Smooth muscle cell (in vitro differentiated cells): ENCODE results near the gene PRTFDC1. TPM values are rescaled to one million over a fixed set of nuclear protein-coding genes. Genes with fewer than 3 reads are reported as not detected.

Experiments
- DNase-seq: peaks from one replicate; lab custom pipeline; 2025; ENCODE audit not compliant: unreplicated experiment; lab: John Stamatoyannopoulos, UW
- H2AFZ ChIP-seq: fragments of 200-600 bp; sonication (generic); 2 replicates; pipeline ENCODE4 v1.6.0; 2016; ENCODE audit warnings: antibody characterized with exemption, low read depth, mild to moderate bottlenecking
- H3F3A ChIP-seq: fragments of 200-600 bp; sonication (generic); 2 replicates; pipeline ENCODE4 v1.6.0; 2017; ENCODE audit warnings: antibody characterized with exemption, low read depth
- H3K27ac ChIP-seq: fragments of 200-600 bp; sonication (generic); 2 replicates; pipeline ENCODE4 v1.5.1; 2016; ENCODE audit warnings: low read depth, mild to moderate bottlenecking
- H3K27me3 ChIP-seq: fragments of 200-600 bp; sonication (generic); 2 replicates; pipeline ENCODE4 v1.6.1; 2016; ENCODE audit warnings: low read depth, mild to moderate bottlenecking
- H3K36me3 ChIP-seq: fragments of 200-600 bp; sonication (generic); 2 replicates; pipeline ENCODE4 v1.5.1; 2016; ENCODE audit warnings: low read depth
- H3K4me1 ChIP-seq: fragments of 200-600 bp; sonication (generic); 2 replicates; pipeline ENCODE4 v1.5.1; 2016; ENCODE audit warnings: low read depth
- H3K4me2 ChIP-seq: fragments of 200-600 bp; sonication (generic); 2 replicates; pipeline ENCODE4 v1.6.0; 2016; ENCODE audit warnings: mild to moderate bottlenecking
- H3K4me3 ChIP-seq: fragments of 200-600 bp; sonication (generic); 2 replicates; pipeline ENCODE4 v1.5.1; 2016; ENCODE audit warnings: mild to moderate bottlenecking
- H3K79me2 ChIP-seq: fragments of 200-600 bp; sonication (generic); 2 replicates; pipeline ENCODE4 v1.6.0; 2016; ENCODE audit warnings: low read depth, mild to moderate bottlenecking
- H3K9ac ChIP-seq: fragments of 200-600 bp; sonication (generic); 2 replicates; pipeline ENCODE4 v1.6.0; 2016; ENCODE audit warnings: low read depth
- H3K9me3 ChIP-seq: fragments of 200-600 bp; sonication (generic); replicated peaks from 2 replicates; pipeline ENCODE4 v1.5.1; 2016; ENCODE audit warnings: low read depth
- H4K20me1 ChIP-seq: fragments of 200-600 bp; sonication (generic); 2 replicates; pipeline ENCODE4 v1.6.0; 2016; ENCODE audit warnings: low read depth
- CTCF ChIP-seq: fragments of 200-600 bp; sonication (generic); IDR thresholded peaks from 2 replicates; pipeline ENCODE4 v1.5.1; 2017; ENCODE audit warnings: borderline replicate concordance, mild to moderate bottlenecking, antibody characterized with exemption; ENCODE audit not compliant: insufficient read depth, poor library complexity, severe bottlenecking
- WGBS: methylation state at CpG from one replicate; pipeline ENCODE4 v1.1.7; 2016; ENCODE audit warnings: low lambda C conversion rate; 5-methylcytosine and 5-hydroxymethylcytosine counted together
- polyA plus RNA-seq: library from polyadenylated mRNA; unstranded; fragments of >200 nt; fragmentation: Nextera tagmentation; extraction: Ambion mirVana; gene quantifications from 2 replicates; pipeline ENCODE4 v1.2.1, GENCODE V29; 2016
- total RNA-seq: library from RNA; depleted of rRNA; stranded (reverse); fragments of >200 nt; gene quantifications from 2 replicates; pipeline ENCODE4 v1.2.3, GENCODE V29; 2014

The PRTFDC1 gene
- total and polyA plus RNA-seq, 2 experiments from 2014 or later = 10.2 to 11.9 TPM

GRCh38 chr10:24935504-24936292 lies 16.7 kb downstream of the PRTFDC1 start:
- no peak overlapping the region for H2AFZ ChIP-seq
- H3K4me1 ChIP-seq = no peaks in the 10 kb centered on the region
- H3K9me3 ChIP-seq = no peaks in the 10 kb centered on the region
- H3K27ac ChIP-seq = no peak overlapping the region
- WGBS = 97% methylated on average over 8 of the region's 8 CpGs
- H3K27me3 ChIP-seq = no peaks in the 10 kb centered on the region
- H3K36me3 ChIP-seq = no peaks in the 10 kb centered on the region
- no peak overlapping the region for H3K4me2 ChIP-seq
- no peak overlapping the region for H3K4me3 ChIP-seq
- H3K79me2 ChIP-seq = no peaks in the 10 kb centered on the region
- TF ChIP-seq CTCF = no peak
- no peak overlapping the region for H3K9ac ChIP-seq
- no peaks in the 10 kb centered on the region for H4K20me1 ChIP-seq
- DNase-seq = no peak
- no peaks in the 10 kb centered on the region for H3F3A ChIP-seq

GRCh38 chr10:24931236-24931635 lies 21.2 kb downstream of the PRTFDC1 start:
- 96% methylated on average over 1 of the region's 1 CpG for WGBS
- H3F3A ChIP-seq = no peaks in the 10 kb centered on the region

GRCh38 chr10:24930427-24930826 lies 22.0 kb downstream of the PRTFDC1 start:
- H4K20me1 ChIP-seq = no peaks in the 10 kb centered on the region
- H3K4me3 ChIP-seq = no peak overlapping the region
- TF ChIP-seq CTCF = no peak
- H3F3A ChIP-seq = no peaks in the 10 kb centered on the region
- peaks cover 7% of the 10 kb centered on the region for H3K4me1 ChIP-seq
- no peak overlapping the region for H3K9ac ChIP-seq
- 94% methylated on average over 2 of the region's 2 CpGs for WGBS
- no peaks in the 10 kb centered on the region for H3K27me3 ChIP-seq
- no peaks in the 10 kb centered on the region for H3K79me2 ChIP-seq
- no peak for DNase-seq
- no peak overlapping the region for H3K27ac ChIP-seq
- no peak overlapping the region for H2AFZ ChIP-seq
- no peaks in the 10 kb centered on the region for H3K36me3 ChIP-seq
- no peak overlapping the region for H3K4me2 ChIP-seq
- H3K9me3 ChIP-seq = no peaks in the 10 kb centered on the region

More at GRCh38 chr10:24931236-24931635, 21.2 kb downstream of the PRTFDC1 start:
- H3K4me2 ChIP-seq = no peak overlapping the region
- no peaks in the 10 kb centered on the region for H3K36me3 ChIP-seq
- H3K9me3 ChIP-seq = no peaks in the 10 kb centered on the region
- no peaks in the 10 kb centered on the region for H3K79me2 ChIP-seq
- H3K27ac ChIP-seq = no peak overlapping the region
- no peak overlapping the region for H3K9ac ChIP-seq
- TF ChIP-seq CTCF = no peak
- no peaks in the 10 kb centered on the region for H3K27me3 ChIP-seq
- no peaks in the 10 kb centered on the region for H4K20me1 ChIP-seq
- no peak for DNase-seq
- H3K4me3 ChIP-seq = no peak overlapping the region
- H2AFZ ChIP-seq = no peak overlapping the region
- peaks cover 7% of the 10 kb centered on the region for H3K4me1 ChIP-seq

- Histone ChIP-seq H3K27me3 (no peaks in the 10 kb centered on the region), H3K79me2 (no peaks in the 10 kb centered on the region), H2AFZ (no peak overlapping the region), H3K4me3 (no peak overlapping the region), H3K4me2 (no peak overlapping the region), H3K9me3 (no peaks in the 10 kb centered on the region), H3K4me1 (peaks cover 7% of the 10 kb centered on the region), H4K20me1 (no peaks in the 10 kb centered on the region), H3K36me3 (no peaks in the 10 kb centered on the region), H3K9ac (no peak overlapping the region), H3F3A (no peaks in the 10 kb centered on the region), H3K27ac (no peak overlapping the region)
- no peak for TF ChIP-seq CTCF
- no peak for DNase-seq
- 97% methylated on average over 4 of the region's 4 CpGs for WGBS
These were observed 22.5 kb downstream of the PRTFDC1 start for GRCh38 chr10:24929904-24930303.
